Measurements from ENCODE around the gene LRBA.
"Not testable (repeated sequence)": the region's sequence is repeated elsewhere in the genome, so short reads cannot be mapped to it uniquely, and the experiment has no call there.

Gene LRBA

GRCh38 chr4:150972592-150972991 is 42.5 kb downstream of the LRBA start:
- Mint-ChIP-seq H3K9me3 (no peaks in the 10 kb centered on the region), H3K27me3 (no peaks in the 10 kb centered on the region), H3K27ac (peak overlapping the region in 1 of 2 donors; percentile 33), H3K4me3 (no peak overlapping the region), H3K4me1 (peaks cover 66% of the 10 kb centered on the region)
- no peak for DNase-seq
- ATAC-seq: no peak

DNA sequence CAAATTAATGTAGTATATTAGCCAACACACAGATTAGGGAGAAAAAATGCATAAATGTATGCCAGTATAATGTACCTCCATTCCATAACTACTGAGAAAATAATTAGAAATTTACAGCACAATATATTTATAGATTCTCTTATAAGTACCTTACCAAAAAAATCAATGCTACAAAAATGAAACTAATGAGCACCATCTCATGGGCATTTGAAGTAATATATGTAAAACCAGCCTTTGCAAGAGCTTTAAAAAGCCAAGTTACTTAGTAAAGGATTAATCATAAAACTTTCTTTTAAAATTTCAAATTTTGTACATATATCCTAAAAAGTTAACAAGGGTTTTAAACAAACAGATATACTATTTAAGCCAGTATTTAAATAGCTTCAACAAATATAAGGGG is 43.2 kb downstream of the LRBA start:
- peaks cover 59% of the 10 kb centered on the region for H3K4me1 Mint-ChIP-seq
- peak overlapping the region in 1 of 2 donors; percentile 45 for H3K4me3 Mint-ChIP-seq
- no peak overlapping the region for H3K27ac Mint-ChIP-seq
- no peak for DNase-seq
- H3K9me3 Mint-ChIP-seq: peaks cover 0 to 5% of the 10 kb centered on the region in 2 donors
- no peak for ATAC-seq
- no peaks in the 10 kb centered on the region for H3K27me3 Mint-ChIP-seq

- peak overlapping the region; percentile 12 to 17 for H3K27ac Mint-ChIP-seq
- DNase-seq: no peak
- H3K9me3 Mint-ChIP-seq: peaks cover 0 to 7% of the 10 kb centered on the region in 2 donors
- no peaks in the 10 kb centered on the region for H3K27me3 Mint-ChIP-seq
- H3K4me3 Mint-ChIP-seq: peak overlapping the region in 1 of 2 donors; percentile 11
- ATAC-seq: peak; percentile 95
- H3K4me1 Mint-ChIP-seq: peaks cover 54% of the 10 kb centered on the region
These were observed 44.4 kb downstream of the LRBA start for GRCh38 chr4:150970685-150971151.

DNA sequence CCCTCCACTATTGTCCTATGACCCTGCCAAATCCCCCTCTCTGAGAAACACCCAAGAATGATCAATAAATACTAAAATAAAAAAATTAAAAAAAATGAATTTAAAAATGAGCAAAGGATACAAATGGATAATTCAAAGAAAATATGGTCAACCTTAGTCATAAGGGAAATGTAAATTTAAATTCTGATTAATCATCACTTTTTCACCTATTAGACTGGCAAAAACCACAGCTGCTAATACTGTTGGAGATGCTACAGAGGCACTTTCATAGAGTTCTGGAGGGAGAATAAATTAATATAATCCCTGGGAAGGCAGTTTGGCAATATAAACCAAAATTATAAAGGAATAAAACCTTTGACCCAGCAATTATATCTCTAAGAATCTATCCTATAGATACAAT is 50.3 kb downstream of the LRBA start:
- ATAC-seq (no peak), DNase-seq (no peak)
- peaks cover 33% of the 10 kb centered on the region for H3K4me1 Mint-ChIP-seq
- H3K4me3 Mint-ChIP-seq: no peak overlapping the region
- H3K27me3 Mint-ChIP-seq: no peaks in the 10 kb centered on the region
- peaks cover 0 to 10% of the 10 kb centered on the region in 2 donors for H3K9me3 Mint-ChIP-seq
- no peak overlapping the region for H3K27ac Mint-ChIP-seq

DNA sequence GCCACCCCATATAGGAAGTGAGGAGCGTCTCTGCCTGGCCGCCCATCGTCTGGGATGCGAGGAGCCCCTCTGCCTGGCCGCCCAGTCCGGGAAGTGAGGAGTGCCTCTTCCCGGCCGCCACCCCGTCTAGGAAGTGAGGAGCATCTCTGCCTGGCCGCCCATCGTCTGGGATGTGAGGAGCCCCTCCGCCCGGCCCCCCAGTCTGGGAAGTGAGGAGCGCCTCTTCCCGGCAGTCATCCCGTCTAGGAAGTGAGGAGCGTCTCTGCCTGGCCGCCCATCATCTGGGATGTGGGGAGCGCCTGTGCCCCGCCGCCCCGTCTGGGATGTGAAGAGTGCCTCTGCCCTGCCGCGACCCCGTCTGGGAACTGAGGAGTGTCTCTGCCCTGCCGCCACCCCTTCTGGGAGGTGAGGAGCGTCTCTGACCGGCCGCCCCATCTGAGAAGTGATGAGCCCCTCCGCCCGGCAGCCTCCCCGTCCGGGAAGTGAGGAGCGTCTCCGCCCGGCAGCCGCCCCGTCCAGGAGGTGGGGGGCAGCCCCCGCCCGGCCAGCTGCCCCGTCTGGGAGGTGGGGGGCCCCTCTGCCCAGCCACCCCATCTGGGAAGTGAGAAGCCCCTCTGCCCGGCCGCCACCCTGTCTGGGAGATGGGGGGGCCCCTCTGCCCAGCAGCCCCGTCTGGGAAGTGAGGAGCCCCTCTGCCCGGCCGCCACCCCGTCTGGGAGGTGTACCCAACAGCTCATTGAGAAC is 51.3 kb downstream of the LRBA start:
- H3K27me3 Mint-ChIP-seq, H3K4me3 Mint-ChIP-seq, ATAC-seq, H3K27ac Mint-ChIP-seq, DNase-seq: not testable (repeated sequence)
- Mint-ChIP-seq H3K4me1 (peaks cover 26% of the 10 kb centered on the region), H3K9me3 (peaks cover 5 to 14% of the 10 kb centered on the region in 2 donors)

- H3K27me3 Mint-ChIP-seq: no peaks in the 10 kb centered on the region
- peaks cover 15 to 20% of the 10 kb centered on the region in 2 donors for H3K9me3 Mint-ChIP-seq
- H3K27ac Mint-ChIP-seq: no peak overlapping the region
- ATAC-seq: peak; percentile 94
- no peak overlapping the region for H3K4me3 Mint-ChIP-seq
- DNase-seq: peak in 1 of 2 donors; percentile 17
- H3K4me1 Mint-ChIP-seq: peaks cover 32% of the 10 kb centered on the region
These were observed 52.8 kb downstream of the LRBA start for GRCh38 chr4:150962245-150962644.

- Mint-ChIP-seq H3K4me1 (peaks cover 39% of the 10 kb centered on the region), H3K27ac (no peak overlapping the region), H3K9me3 (peaks cover 12 to 26% of the 10 kb centered on the region in 2 donors), H3K4me3 (no peak overlapping the region), H3K27me3 (no peaks in the 10 kb centered on the region)
- DNase-seq (no peak), ATAC-seq (no peak)
These were observed 53.5 kb downstream of the LRBA start for GRCh38 chr4:150961566-150961965.

DNA sequence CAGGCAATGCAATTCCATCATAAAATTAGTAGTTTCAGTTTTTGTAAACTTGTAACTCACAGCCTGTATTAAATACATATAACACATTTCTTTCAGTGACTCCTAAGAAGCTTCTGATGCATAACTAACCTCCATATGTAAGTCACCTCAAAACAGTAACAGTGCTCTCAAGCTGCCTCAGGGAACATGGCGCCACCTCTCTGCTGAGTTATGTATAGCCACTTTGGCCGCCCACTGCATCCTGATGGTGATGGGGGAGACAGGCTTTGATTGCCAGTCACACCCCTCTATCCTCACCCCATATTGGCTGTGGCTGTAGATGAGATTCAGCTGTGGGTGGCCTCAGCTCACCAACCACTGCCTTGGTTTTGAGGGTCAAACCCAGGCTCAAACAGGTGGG is 54.3 kb downstream of the LRBA start:
- DNase-seq (peak; percentile 22 to 24), ATAC-seq (peak; percentile 72)
- peaks cover 11 to 26% of the 10 kb centered on the region in 2 donors for H3K9me3 Mint-ChIP-seq
- no peak overlapping the region for H3K27ac Mint-ChIP-seq
- H3K4me1 Mint-ChIP-seq: peaks cover 46% of the 10 kb centered on the region
- H3K27me3 Mint-ChIP-seq: no peaks in the 10 kb centered on the region
- H3K4me3 Mint-ChIP-seq: no peak overlapping the region

DNA sequence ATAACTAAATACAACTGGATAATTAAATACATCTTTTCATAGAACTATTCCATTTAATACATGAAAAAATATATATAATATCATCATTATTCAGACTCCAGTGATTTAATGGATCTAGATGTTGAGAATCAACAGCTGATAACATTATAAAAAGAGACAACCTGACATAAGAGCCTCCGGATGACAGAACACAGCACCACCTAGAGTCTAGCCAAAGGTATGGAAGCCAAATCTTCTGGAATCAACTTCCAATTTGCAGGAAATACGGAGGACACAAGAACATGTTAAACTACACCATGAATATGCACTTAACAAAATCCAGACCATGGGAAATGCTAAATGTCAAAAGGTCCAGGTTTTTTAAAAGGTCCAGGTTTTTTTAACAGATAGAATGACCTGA is 55.0 kb downstream of the LRBA start:
- no peak for DNase-seq
- Mint-ChIP-seq H3K9me3 (peaks cover 7 to 26% of the 10 kb centered on the region in 2 donors), H3K4me3 (no peak overlapping the region), H3K4me1 (peaks cover 47% of the 10 kb centered on the region), H3K27me3 (no peaks in the 10 kb centered on the region), H3K27ac (no peak overlapping the region)
- no peak for ATAC-seq

DNA sequence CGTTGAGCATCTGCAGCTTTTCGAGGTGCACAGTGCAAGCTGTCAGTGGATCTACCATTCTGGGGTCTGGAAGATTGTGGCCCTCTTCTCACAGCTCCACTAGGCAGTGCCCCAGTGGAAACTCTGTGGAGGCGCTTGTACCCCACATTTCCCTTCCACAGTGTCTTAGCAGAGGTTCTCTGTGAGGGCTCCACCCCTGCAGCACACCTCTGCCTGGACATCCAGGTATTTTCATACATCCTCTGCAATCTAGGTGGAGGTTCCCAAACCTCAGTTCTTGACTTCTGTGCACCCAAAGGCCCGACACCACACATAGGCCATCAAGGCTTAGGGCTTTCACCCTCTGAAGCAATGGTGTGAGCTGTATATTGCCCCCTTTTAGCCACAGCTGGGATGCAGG is 57.1 kb downstream of the LRBA start:
- H3K9me3 Mint-ChIP-seq: peaks cover 7 to 26% of the 10 kb centered on the region in 2 donors
- H3K4me1 Mint-ChIP-seq: peaks cover 43% of the 10 kb centered on the region
- not testable (repeated sequence) for ATAC-seq, H3K4me3 Mint-ChIP-seq, DNase-seq, H3K27ac Mint-ChIP-seq, H3K27me3 Mint-ChIP-seq

DNA sequence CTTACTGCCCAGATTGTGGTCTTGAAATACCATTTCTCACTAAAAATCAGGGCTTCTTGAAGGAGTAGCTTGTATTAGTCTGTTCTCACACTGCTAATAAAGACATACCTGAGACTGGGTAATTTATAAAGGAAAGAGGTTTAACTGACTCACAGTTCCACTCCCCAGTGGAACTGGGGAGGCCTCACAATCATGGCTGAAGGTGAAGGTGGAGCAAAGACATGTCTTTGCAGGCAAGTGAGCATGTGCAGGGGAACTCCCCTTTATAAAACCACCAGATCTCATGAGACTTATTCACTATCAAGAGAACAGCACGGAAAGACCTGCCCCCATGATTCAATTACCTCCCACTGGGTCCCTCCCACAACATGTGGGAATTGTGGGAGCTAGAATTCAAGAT is 58.0 kb downstream of the LRBA start:
- not testable (repeated sequence) for H3K27me3 Mint-ChIP-seq, H3K4me3 Mint-ChIP-seq, ATAC-seq, DNase-seq, H3K27ac Mint-ChIP-seq
- H3K4me1 Mint-ChIP-seq: peaks cover 46% of the 10 kb centered on the region
- H3K9me3 Mint-ChIP-seq: peaks cover 7 to 26% of the 10 kb centered on the region in 2 donors

DNA sequence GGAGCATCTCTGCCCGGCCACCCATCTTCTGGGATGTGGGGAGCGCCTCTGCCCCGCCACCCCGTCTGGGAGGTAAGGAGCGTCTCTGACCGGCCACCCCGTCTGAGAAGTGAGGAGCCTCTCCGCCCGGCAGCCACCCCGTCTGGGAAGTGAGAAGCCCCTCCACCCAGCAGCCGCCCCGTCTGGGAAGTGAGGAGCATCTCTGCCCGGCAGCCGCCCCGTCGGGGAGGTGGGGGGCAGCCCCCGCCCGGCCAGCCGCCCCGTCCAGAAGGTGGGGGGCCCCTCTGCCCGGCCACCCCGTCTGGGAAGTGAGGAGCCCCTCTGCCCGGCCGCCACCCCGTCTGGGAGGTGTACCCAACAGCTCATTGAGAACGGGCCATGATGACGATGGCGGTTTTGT is 61.2 kb downstream of the LRBA start:
- Mint-ChIP-seq H3K9me3 (peaks cover 5 to 22% of the 10 kb centered on the region in 2 donors), H3K4me1 (peaks cover 44% of the 10 kb centered on the region)
- H3K4me3 Mint-ChIP-seq, H3K27me3 Mint-ChIP-seq, ATAC-seq, H3K27ac Mint-ChIP-seq, DNase-seq: not testable (repeated sequence)

DNA sequence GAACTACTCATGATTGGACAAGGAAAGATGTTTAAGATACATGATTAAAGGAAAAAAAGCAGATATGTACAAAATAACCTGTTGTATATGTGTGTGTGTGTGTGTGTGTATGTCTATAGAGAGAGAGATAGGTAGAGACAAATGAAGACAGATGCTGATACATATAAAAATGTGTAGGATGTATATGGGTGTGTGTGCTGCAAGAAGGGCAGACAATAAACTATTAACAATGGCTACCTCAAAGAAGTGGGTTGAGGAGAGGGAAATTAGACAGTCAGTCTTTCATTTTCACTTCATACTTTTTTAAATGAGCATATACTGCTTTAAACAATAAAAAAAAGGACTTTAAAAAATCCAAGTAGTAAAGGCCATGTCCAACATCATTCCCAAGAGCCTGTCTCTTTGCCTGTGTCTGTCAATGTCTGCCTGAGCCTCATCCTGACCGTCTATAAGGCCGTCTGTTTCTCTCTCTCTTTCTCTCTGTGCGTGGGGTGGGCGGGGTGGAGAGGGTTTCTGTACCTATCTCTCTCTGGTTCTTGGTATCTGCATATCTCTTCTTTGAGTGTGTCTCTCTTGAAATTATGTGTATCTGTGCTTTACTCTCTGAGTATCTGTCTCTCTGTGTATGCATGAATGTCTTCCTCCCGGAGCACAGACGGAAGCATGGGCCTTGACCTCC is 62.8 kb downstream of the LRBA start:
- peaks cover 0 to 6% of the 10 kb centered on the region in 2 donors for H3K9me3 Mint-ChIP-seq
- no peak overlapping the region for H3K27ac Mint-ChIP-seq
- H3K27me3 Mint-ChIP-seq: no peaks in the 10 kb centered on the region
- no peak for DNase-seq
- H3K4me3 Mint-ChIP-seq: no peak overlapping the region
- peaks cover 49% of the 10 kb centered on the region for H3K4me1 Mint-ChIP-seq
- ATAC-seq: peak; percentile 40

GRCh38 chr4:150950657-150951288 is 64.3 kb downstream of the LRBA start:
- ATAC-seq (no peak), DNase-seq (no peak)
- Mint-ChIP-seq H3K9me3 (no peaks in the 10 kb centered on the region), H3K27ac (no peak overlapping the region), H3K4me3 (no peak overlapping the region), H3K4me1 (peaks cover 44% of the 10 kb centered on the region), H3K27me3 (no peaks in the 10 kb centered on the region)

- H3K27me3 Mint-ChIP-seq: no peaks in the 10 kb centered on the region
- H3K4me3 Mint-ChIP-seq: no peak overlapping the region
These were observed 65.1 kb downstream of the LRBA start for GRCh38 chr4:150949943-150950342.

GRCh38 chr4:150949342-150949741 is 65.7 kb downstream of the LRBA start:
- no peaks in the 10 kb centered on the region for H3K9me3 Mint-ChIP-seq
- H3K4me3 Mint-ChIP-seq: no peak overlapping the region
- H3K4me1 Mint-ChIP-seq: peaks cover 50% of the 10 kb centered on the region
- ATAC-seq: no peak
- no peak for DNase-seq
- no peaks in the 10 kb centered on the region for H3K27me3 Mint-ChIP-seq
- H3K27ac Mint-ChIP-seq: no peak overlapping the region

More at GRCh38 chr4:150949943-150950342, 65.1 kb downstream of the LRBA start:
- ATAC-seq: no peak
- DNase-seq: no peak
- Mint-ChIP-seq H3K9me3 (no peaks in the 10 kb centered on the region), H3K4me1 (peaks cover 44% of the 10 kb centered on the region), H3K27ac (no peak overlapping the region)

Data from stimulated activated naive CD8-positive, alpha-beta T cell treated with anti-CD3 and anti-CD28 coated beads, Interleukin-15, amount 100 ng/mL, for 72 hours (primary cell).